ENCODE measurements around the gene SYNGAP1.

The SYNGAP1 gene

GRCh38 chr6:33410711-33411631 lies 8.9 kb upstream of the SYNGAP1 start, which contains the start of gene PHF1:
Gene PHF1, plus strand, starts transcription at chr6:33411014. Its CDS starts 1,250 bp downstream, at chr6:33412264.
- TF ChIP-seq POLR2A (IDR thresholded peaks at IDR 0.05; ENCODE audit: extremely low read depth, insufficient read length) (peak; percentile 9), MAX (IDR thresholded peaks at IDR 0.05; ENCODE audit: low read depth, low read length) (no peak)
- peak within 1 kb of the TSS; percentile 87 for H3K4me3 ChIP-seq (ENCODE audit: low read depth, low read length)
- DNase-seq (ENCODE audit: low read depth), result no peak

GRCh38 chr6:33411632-33412005 lies 8.2 kb upstream of the SYNGAP1 start:
- H3K4me3 ChIP-seq (ENCODE audit: low read depth, low read length), result peak overlapping the region; percentile 87
- no peak for TF ChIP-seq MAX (IDR thresholded peaks at IDR 0.05; ENCODE audit: low read depth, low read length)
- no peak for TF ChIP-seq POLR2A (IDR thresholded peaks at IDR 0.05; ENCODE audit: extremely low read depth, insufficient read length)
- no peak for TF ChIP-seq MYC (IDR thresholded peaks at IDR 0.05; ENCODE audit: low read depth, low read length)
- no peak for TF ChIP-seq CTCF (IDR thresholded peaks at IDR 0.05; ENCODE audit: low read depth, low read length)
- DNase-seq (ENCODE audit: low read depth), result no peak

- DNase-seq (ENCODE audit: low read depth), result no peak
- H3K4me3 ChIP-seq (ENCODE audit: low read depth, low read length), result no peak overlapping the region
- no peak for TF ChIP-seq MAX (IDR thresholded peaks at IDR 0.05; ENCODE audit: low read depth, low read length)
- no peak for TF ChIP-seq CTCF (IDR thresholded peaks at IDR 0.05; ENCODE audit: low read depth, low read length)
- TF ChIP-seq POLR2A (IDR thresholded peaks at IDR 0.05; ENCODE audit: extremely low read depth, insufficient read length), result no peak
- TF ChIP-seq MYC (IDR thresholded peaks at IDR 0.05; ENCODE audit: low read depth, low read length), result no peak
Observed at GRCh38 chr6:33412140-33413009, 7.5 kb upstream of the SYNGAP1 start.

GRCh38 chr6:33413241-33414120 lies 6.4 kb upstream of the SYNGAP1 start:
- DNase-seq (ENCODE audit: low read depth), result no peak
- TF ChIP-seq MAX (IDR thresholded peaks at IDR 0.05; ENCODE audit: low read depth, low read length) (no peak), MYC (IDR thresholded peaks at IDR 0.05; ENCODE audit: low read depth, low read length) (no peak), POLR2A (IDR thresholded peaks at IDR 0.05; ENCODE audit: extremely low read depth, insufficient read length) (no peak), CTCF (IDR thresholded peaks at IDR 0.05; ENCODE audit: low read depth, low read length) (no peak)
- no peak overlapping the region for H3K4me3 ChIP-seq (ENCODE audit: low read depth, low read length)

GRCh38 chr6:33414592-33415271 lies 5.1 kb upstream of the SYNGAP1 start:
- TF ChIP-seq MYC (IDR thresholded peaks at IDR 0.05; ENCODE audit: low read depth, low read length) (no peak), CTCF (IDR thresholded peaks at IDR 0.05; ENCODE audit: low read depth, low read length) (peak; percentile 65)
- peak; percentile 53 for DNase-seq (ENCODE audit: low read depth)
- H3K4me3 ChIP-seq (ENCODE audit: low read depth, low read length), result no peak overlapping the region

Measured in NB4 (cell line).